ENCODE data around the gene MALSU1.
"Not testable (repeated sequence)": the region's sequence is repeated elsewhere in the genome, so short reads cannot be mapped to it uniquely, and the experiment has no call there.

Gene MALSU1

GRCh38 chr7:23285657-23286646 lies 13.2 kb upstream of the MALSU1 start:
- no peak for DNase-seq (ENCODE audit: low spot score)

- no peak for DNase-seq (ENCODE audit: low spot score)
These were observed 11.5 kb upstream of the MALSU1 start for GRCh38 chr7:23287612-23288011.

GRCh38 chr7:23290993-23291392 lies 8.1 kb upstream of the MALSU1 start:
- no peak for DNase-seq (ENCODE audit: low spot score)

DNA sequence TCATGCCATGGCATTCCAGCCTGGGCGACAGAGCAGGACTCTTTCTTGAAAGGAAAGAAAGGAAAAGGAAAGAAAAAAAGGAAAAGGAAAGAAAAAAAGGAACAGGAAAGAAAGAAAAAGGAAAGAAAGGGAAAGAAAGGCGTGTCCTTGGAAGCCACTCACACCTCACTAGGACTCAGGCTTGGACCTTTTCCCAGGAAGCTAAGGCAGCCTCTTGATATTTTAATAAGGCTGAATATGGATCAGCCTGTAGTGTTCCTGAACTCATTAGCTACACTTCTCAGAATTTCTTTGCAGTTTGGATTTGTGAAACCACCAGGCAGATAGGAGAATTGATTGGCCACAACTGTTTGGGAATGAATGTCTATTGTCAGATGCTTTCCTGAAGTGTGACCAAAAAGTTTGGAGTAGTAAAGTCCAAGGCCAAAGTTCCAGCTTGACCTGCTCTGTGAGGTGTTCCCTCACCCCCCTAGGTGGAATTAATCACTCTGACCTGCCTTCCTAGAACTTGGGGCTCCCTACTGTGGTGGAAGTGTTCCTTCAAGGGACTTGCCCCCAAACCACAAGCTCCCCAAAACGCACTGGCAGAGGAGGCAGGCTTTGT lies 7.1 kb upstream of the MALSU1 start:
- no peak for DNase-seq (ENCODE audit: low spot score)

DNA sequence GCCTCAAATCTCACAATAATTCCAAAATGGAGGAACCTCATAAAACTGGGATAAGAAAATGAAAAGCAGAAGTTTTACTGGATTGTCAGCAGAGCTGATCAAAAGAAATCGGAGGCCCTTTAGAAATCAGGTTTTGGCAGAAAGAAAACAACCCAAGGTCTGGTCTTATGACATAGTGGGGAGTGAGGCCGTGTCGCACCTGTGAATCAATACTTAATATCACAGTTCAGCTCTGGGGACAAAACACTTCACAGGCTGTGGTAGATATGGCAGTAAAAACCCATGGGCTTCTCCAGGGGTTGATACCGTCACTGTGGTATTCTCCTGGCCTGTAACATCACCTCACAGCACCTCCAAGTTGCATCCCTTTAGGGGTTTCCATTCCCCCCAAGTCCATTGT lies 6.5 kb upstream of the MALSU1 start:
- no peak for DNase-seq (ENCODE audit: low spot score)

- no peak for DNase-seq (ENCODE audit: low spot score)
These were observed 5.6 kb upstream of the MALSU1 start for GRCh38 chr7:23293500-23294073.

GRCh38 chr7:23294549-23295400 lies 4.4 kb upstream of the MALSU1 start:
- no peak for DNase-seq (ENCODE audit: low spot score)

- no peak for DNase-seq (ENCODE audit: low spot score)
These were observed 3.8 kb upstream of the MALSU1 start for GRCh38 chr7:23295401-23295697.

DNA sequence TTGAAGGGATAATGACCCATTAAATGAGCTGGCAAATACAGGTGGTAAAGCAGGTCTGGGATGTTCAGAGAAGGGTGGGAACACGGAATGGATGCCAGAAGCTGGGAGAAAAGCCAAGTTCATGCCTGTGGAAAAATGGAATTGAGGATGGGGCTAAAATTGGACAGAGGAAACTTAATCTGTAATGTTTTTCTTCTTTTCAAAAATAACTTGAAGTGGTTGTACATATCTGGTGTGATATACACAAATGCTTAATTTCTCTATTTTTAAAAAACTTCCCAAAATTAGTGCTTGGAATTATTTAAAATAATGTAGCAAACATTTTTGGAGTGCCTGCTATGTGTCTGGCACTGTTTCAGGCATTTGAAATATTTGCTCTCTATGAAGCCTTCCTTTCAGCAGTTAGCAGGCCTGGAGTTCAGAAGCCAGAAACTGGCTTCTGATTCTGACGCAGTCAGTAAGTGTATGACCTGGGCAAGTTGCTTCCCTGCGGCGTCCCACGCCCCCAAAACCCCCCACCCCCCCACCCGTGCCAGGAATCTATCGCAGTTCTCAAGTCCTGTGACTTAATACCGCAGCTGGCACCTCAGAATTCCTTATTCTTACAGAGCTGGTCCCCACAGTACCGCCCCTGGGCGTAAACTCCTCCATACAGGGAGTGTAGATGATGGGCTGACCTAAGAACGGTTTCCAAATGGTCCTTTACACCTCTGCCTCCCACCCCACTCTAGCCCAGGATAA lies 828 bp upstream of the MALSU1 start:
- peak; percentile 43 for DNase-seq (ENCODE audit: low spot score)

DNA sequence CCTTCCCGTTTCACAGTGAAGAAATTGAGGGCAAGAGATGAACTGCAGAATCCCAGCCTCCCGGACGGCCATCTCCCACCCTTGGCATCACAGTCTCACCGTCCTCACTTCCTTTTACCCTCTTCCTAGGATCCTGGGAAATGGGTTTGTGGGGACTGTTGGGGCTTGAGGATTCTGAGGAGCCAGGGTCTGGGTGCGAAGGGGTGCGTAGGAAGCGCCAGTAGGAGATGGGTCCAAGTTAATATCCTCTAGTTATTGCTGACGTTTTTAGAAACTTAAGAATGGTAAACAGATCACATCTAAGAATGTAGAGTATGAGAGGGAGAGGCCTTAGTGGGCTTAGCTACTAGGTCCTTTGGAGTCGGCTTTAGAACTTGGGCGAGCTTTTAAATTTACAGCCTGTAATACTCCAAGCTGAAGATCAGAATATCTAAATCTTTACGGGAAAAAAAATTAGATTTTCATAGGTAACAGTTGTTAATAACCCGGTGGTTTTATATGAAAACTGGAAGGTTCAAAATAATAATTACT lies 696 bp downstream of the MALSU1 start:
- peak; percentile 34 for DNase-seq (ENCODE audit: low spot score)

DNA sequence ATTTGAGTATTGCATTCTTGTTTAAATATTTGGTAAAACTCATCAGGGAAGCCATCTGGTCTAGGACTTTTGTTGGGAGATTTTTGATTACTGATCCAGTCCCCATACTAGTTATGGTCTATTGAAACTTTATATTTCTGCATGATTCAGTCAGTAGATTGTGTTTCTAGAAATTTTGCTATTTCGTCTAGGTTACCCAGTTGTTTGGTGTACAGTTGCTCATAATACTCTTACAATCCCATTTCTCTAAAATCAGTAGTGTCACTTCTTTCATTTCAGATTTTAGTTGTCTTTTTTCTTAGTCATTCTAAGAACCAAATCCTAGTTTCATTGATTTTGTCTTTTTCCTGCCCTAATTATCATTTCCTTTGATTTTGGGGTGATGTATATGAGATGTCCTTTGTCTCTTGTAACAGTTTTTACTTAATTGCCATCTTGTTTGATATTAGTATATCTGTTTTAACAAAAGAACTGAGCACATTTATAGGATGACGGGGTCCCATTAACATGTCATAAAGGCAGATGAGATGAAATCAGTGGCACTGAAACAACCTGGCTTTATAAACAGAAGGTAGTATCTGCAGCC lies 7.9 kb downstream of the MALSU1 start:
- no peak for DNase-seq (ENCODE audit: low spot score)

GRCh38 chr7:23308754-23309153 lies 9.6 kb downstream of the MALSU1 start:
- no peak for DNase-seq (ENCODE audit: low spot score)

- DNase-seq (ENCODE audit: low spot score), result not testable (repeated sequence)
These were observed 13.0 kb downstream of the MALSU1 start for GRCh38 chr7:23312141-23312540.

DNA sequence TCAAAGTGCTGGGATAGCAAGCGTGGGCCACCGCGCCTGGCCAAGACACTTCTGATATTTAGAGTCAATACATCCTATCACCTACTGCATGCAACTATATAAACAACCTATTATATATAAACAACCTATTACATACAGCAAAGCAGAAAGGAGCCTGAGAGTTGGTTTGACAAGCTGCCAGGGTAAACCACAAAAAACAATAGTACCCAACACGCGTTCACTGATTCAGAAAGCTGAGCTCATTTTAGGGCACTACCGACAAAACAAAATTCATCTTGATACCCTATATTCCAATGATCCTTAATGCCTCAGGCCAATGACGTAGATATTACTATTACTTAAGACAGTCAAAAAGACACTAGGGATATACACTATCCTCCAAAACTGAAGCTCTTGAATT lies 16.2 kb downstream of the MALSU1 start:
- DNase-seq (ENCODE audit: low spot score), result no peak

GRCh38 chr7:23331132-23331531 lies 32.0 kb downstream of the MALSU1 start:
- no peak for DNase-seq (ENCODE audit: low spot score)

DNA sequence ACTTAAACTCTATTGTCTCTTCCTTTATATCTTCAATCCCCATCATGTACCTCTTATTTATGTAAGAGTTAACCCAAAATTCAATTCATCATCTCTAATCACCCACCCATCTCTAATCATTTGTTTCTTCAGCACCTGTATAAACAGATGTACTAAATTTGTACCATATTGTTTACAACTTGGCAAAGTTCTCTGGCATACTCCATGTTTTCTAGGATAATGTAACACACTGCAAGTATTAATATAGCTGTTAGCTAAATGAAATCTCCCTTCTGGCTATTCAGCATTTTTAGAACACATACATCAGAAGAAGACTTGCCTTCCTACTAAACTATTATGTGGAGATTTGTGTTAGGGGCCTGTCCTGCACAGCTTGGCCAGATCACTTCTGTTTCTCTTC lies 33.1 kb downstream of the MALSU1 start:
- DNase-seq (ENCODE audit: low spot score), result no peak

- no peak for DNase-seq (ENCODE audit: low spot score)
These were observed 33.9 kb downstream of the MALSU1 start for GRCh38 chr7:23332910-23333612.

DNA sequence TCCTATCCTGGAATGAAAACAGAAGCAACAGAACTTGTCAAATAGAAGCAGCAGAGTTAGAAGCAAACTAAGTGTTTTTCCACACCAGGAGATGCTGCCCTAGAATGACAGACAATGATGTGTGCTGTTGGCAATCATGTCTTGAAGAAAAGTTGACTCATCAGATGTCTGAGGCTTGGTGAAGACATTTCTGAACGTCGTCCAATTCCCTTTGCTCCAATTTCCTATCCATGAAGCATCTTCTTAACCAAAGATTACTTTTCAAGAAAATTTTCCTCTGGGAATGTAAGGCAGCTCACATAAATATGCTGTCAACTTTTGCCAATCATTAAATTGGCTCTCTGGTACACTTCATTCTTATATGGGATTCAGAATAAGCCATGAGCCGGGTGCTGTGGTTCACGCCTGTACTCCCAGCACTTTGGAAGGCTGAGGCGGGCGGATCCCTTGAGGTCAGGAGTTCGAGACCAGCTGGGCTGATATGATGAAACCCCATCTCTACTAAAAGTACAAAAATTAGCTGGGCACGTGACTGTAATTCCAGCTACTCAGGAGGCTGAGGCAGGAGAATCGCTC lies 34.6 kb downstream of the MALSU1 start:
- DNase-seq (ENCODE audit: low spot score), result peak; percentile 71

GRCh38 chr7:23334482-23335056 lies 35.4 kb downstream of the MALSU1 start:
- peak; percentile 78 for DNase-seq (ENCODE audit: low spot score)

GRCh38 chr7:23335136-23335535 lies 36.0 kb downstream of the MALSU1 start:
- DNase-seq (ENCODE audit: low spot score), result no peak

All from AG20443 (cell line).